ENCODE data around the gene RARA. TPM values are rescaled to one million over a fixed set of nuclear protein-coding genes. Genes with fewer than 3 reads are reported as not detected.

RARA gene
- total RNA-seq, 6 experiments from 2014 or later: 27.1 to 32.2 (median 28.8) TPM

DNA sequence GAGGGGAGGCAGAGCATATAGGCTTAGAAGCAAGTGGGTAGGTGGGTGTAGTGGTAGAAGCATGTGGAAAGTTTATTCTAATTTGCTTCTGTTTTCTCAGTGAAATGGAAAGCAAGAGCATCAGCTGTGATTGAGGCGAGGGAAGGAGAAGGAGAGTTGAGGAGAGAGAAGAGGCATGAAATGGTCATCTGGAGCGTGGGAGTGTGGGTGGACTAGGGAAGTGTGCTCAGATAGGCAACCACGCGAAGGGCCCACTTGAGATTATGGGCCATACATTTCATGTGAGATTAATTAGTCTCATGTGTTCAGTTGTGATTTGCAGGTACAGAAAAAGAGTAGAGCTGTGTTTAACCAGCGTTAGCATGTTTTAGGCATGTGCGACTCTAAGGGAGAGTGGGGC, 42.1 kb upstream of the RARA start:
- no peak for DNase-seq
- Mint-ChIP-seq H3K4me1 (ENCODE audit: low read depth) (no peaks in the 10 kb centered on the region), H3K4me3 (no peak overlapping the region), H3K27ac (no peak overlapping the region), H3K36me3 (ENCODE audit: low read depth) (peaks cover 13% of the 10 kb centered on the region), H3K9me3 (no peaks in the 10 kb centered on the region), H3K27me3 (ENCODE audit: insufficient read depth) (no peaks in the 10 kb centered on the region)
- TF ChIP-seq, protein P1, sequence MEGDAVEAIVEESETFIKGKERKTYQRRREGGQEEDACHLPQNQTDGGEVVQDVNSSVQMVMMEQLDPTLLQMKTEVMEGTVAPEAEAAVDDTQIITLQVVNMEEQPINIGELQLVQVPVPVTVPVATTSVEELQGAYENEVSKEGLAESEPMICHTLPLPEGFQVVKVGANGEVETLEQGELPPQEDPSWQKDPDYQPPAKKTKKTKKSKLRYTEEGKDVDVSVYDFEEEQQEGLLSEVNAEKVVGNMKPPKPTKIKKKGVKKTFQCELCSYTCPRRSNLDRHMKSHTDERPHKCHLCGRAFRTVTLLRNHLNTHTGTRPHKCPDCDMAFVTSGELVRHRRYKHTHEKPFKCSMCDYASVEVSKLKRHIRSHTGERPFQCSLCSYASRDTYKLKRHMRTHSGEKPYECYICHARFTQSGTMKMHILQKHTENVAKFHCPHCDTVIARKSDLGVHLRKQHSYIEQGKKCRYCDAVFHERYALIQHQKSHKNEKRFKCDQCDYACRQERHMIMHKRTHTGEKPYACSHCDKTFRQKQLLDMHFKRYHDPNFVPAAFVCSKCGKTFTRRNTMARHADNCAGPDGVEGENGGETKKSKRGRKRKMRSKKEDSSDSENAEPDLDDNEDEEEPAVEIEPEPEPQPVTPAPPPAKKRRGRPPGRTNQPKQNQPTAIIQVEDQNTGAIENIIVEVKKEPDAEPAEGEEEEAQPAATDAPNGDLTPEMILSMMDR (IDR thresholded peaks at IDR 0.05): no peak

DNA sequence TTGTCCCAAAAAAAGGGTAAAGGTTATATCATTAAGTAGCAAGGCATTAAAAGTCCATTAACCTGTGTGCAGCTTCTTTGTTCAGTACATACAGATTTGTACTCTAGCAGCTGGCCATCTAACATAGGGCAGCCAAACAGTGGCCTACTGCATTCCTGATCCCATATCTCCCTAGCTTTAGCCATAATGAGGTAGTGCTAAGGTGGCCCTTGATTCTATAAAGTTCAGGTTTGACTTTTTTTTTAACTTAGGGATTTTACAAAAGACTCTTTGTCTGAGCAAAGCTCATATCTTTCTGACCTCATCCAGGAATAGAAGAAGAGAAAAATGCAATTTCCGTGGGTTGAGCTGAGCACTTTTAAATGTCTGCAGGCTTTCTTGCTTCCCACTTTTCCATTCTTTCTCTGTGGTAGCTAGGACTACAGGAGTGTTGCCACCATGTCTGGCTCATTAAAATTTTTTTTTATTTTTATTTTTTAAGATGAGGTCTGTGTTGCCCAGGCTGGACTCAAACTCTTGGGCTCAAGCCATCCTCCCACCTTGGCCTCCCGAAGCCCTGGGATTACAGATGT, 40.8 kb upstream of the RARA start:
- no peaks in the 10 kb centered on the region for H3K9me3 Mint-ChIP-seq
- no peak overlapping the region for H3K4me3 Mint-ChIP-seq
- DNase-seq: no peak
- TF ChIP-seq, protein P1 (IDR thresholded peaks at IDR 0.05): no peak
- no peaks in the 10 kb centered on the region for H3K4me1 Mint-ChIP-seq (ENCODE audit: low read depth)
- peaks cover 13% of the 10 kb centered on the region for H3K36me3 Mint-ChIP-seq (ENCODE audit: low read depth)
- H3K27ac Mint-ChIP-seq: no peak overlapping the region
- peaks cover 2% of the 10 kb centered on the region for H3K27me3 Mint-ChIP-seq (ENCODE audit: insufficient read depth)

DNA sequence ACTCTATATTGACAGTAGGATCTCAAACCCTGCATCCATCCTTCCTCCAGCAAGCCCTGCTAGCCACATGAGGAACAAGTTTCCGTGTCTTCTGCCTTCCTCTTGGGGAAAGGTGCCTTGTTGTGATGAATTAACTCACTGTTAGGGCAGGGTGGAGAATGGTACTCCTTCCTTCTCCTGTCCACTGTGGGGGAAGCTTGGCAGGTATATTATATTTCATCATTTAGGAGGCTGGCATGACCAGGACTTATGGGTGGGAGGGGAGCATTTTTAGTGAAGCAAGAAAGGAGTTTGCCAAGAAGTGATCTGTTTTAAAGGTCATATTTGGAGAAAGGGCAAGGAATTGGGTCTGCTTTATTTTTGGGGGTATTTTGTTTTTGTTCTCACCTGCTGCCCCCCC, 30.6 kb upstream of the RARA start:
- no peak overlapping the region for H3K27ac Mint-ChIP-seq
- H3K9me3 Mint-ChIP-seq: no peaks in the 10 kb centered on the region
- DNase-seq: no peak
- peaks cover 6% of the 10 kb centered on the region; the same call in 1 of the 2 replicates for H3K27me3 Mint-ChIP-seq (ENCODE audit: insufficient read depth)
- TF ChIP-seq, protein P1 (IDR thresholded peaks at IDR 0.05): no peak
- peaks cover 18% of the 10 kb centered on the region for H3K4me1 Mint-ChIP-seq (ENCODE audit: low read depth)
- H3K4me3 Mint-ChIP-seq: no peak overlapping the region
- H3K36me3 Mint-ChIP-seq (ENCODE audit: low read depth): peaks cover 62% of the 10 kb centered on the region

DNA sequence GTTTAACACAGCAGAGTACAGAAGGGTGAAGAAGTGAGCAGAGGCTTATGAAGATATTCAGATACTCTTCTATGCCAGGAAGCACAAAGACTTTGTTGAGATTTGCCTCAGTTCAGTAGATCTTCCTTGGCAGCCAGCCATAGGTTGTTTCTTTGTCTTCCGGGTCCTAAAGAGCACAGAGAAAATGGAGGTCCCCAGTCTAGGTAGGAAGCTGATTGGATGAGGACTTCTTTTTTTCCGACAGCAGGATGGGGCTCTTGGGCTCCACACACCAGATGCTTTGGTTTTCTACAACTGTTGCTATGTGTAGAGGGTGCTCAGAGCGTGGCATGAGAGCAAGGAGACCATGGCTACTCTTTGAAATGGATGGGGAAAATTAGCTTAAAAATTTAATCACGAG, 29.6 kb upstream of the RARA start:
- TF ChIP-seq, protein P1 (IDR thresholded peaks at IDR 0.05): no peak
- peaks cover 28% of the 10 kb centered on the region for H3K4me1 Mint-ChIP-seq (ENCODE audit: low read depth)
- no peaks in the 10 kb centered on the region for H3K9me3 Mint-ChIP-seq
- no peak overlapping the region for H3K27ac Mint-ChIP-seq
- H3K36me3 Mint-ChIP-seq (ENCODE audit: low read depth): peaks cover 58% of the 10 kb centered on the region
- H3K27me3 Mint-ChIP-seq (ENCODE audit: insufficient read depth): peaks cover 6% of the 10 kb centered on the region; the same call in 1 of the 2 replicates
- DNase-seq: no peak
- H3K4me3 Mint-ChIP-seq: no peak overlapping the region

DNA sequence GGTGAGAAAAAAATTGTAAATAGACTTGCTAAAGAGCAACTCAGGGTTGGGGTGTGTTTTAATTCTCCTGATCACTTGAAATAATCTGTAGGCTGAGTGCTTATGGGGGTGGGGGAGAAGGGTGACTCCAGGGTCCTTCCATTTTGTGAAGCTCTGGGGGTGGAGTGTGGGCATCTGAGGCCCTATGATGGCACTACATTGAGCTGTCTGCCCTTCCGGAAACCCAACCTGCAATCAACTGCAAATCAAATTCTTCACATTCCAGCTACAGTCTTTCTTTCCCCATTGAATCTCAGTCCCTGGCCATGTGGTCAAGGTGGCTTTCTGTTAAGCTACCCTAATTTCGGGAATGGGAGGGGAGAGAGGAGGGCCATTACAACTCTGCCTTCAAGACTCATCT, 27.3 kb upstream of the RARA start:
- Mint-ChIP-seq H3K36me3 (ENCODE audit: low read depth) (peaks cover 59% of the 10 kb centered on the region), H3K4me1 (ENCODE audit: low read depth) (peaks cover 39% of the 10 kb centered on the region), H3K9me3 (no peaks in the 10 kb centered on the region), H3K27me3 (ENCODE audit: insufficient read depth) (peaks cover 6% of the 10 kb centered on the region; the same call in 1 of the 2 replicates), H3K27ac (no peak overlapping the region), H3K4me3 (no peak overlapping the region)
- no peak for DNase-seq
- TF ChIP-seq, protein P1 (IDR thresholded peaks at IDR 0.05): no peak
